ENCODE measurements around the gene KCTD15. TPM values are rescaled to one million over a fixed set of nuclear protein-coding genes. Genes with fewer than 3 reads are reported as not detected.

KCTD15 gene
- total and polyA plus RNA-seq, 4 donors, result 0.89 to 13.8 (median 8.1) TPM

DNA sequence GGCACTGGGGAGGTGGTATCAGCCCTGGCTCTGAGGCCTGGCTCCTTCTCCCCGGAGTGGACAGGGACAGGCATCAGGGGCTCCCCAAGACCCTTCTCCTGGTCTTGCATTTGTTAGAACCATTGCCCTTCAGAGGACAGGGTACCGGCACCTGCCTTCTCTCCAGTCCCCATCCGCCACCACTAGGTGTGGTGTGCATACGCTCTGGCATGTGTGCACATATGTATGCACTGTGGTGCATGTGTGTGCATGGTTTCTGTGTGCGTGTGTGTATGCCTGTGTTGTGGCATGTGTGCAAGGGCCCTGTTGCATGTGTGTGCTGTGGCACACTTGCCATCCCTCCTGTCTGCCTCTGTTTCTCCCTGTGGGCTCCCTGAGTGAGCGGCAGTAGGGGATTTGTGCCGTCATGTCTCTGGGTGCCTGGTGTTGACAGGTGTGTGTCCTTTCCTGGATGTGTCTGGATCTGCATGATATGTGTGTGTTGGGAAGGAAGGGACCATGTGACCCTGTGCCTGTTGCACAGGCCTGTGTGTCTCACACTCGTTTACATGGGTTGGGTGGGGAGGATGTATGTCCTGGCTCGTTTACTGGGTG lies 9.3 kb downstream of the KCTD15 start:
- no peak for DNase-seq (ENCODE audit: low spot score)
- 90% methylated on average over 9 of the region's 9 CpGs for WGBS

More for the DNA sequence above, 9.3 kb downstream of the KCTD15 start:
- H3K9ac ChIP-seq (ENCODE audit: low read depth in 1 of 2, low read length in 2 of 2), result no peak overlapping the region
- H3K27me3 ChIP-seq (ENCODE audit: control insufficient read depth in 4 of 4, insufficient read depth in 4 of 4, low read length in 3 of 4), result no peaks in the 10 kb centered on the region
- no peak overlapping the region for H3K4me3 ChIP-seq (ENCODE audit: low read depth in 1 of 3, low read length in 3 of 3)
- peaks cover 7 to 12% (median 9%) of the 10 kb centered on the region in 4 donors for H3K4me1 ChIP-seq (ENCODE audit: control insufficient read depth in 4 of 4, insufficient read depth in 4 of 4, low read length in 3 of 4)
- H3K36me3 ChIP-seq (ENCODE audit: control insufficient read depth in 4 of 4, insufficient read depth in 3 of 4, low read depth in 1 of 4, low read length in 3 of 4), result no peaks in the 10 kb centered on the region
- H3K9me3 ChIP-seq (ENCODE audit: control insufficient read depth in 4 of 4, low read length in 3 of 4), result no peaks in the 10 kb centered on the region
- H3K27ac ChIP-seq (ENCODE audit: low read depth in 1 of 2, low read length in 2 of 2), result no peak overlapping the region
- TF ChIP-seq SP1 (IDR thresholded peaks at IDR 0.05), result no peak
- TF ChIP-seq, protein P1, sequence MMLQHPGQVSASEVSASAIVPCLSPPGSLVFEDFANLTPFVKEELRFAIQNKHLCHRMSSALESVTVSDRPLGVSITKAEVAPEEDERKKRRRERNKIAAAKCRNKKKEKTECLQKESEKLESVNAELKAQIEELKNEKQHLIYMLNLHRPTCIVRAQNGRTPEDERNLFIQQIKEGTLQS (IDR thresholded peaks at IDR 0.05), result no peak
- no peak for TF ChIP-seq EGR1 (IDR thresholded peaks at IDR 0.05; ENCODE audit: low read depth in 2 of 2)
- TF ChIP-seq YY1 (IDR thresholded peaks at IDR 0.05), result no peak
- TF ChIP-seq RAD21 (IDR thresholded peaks at IDR 0.05), result no peak
- no peak for TF ChIP-seq HNF4A (conservative IDR thresholded peaks at IDR 0.05)
- no peak for TF ChIP-seq GABPA (IDR thresholded peaks at IDR 0.05 in 1 of 2, conservative IDR thresholded peaks at IDR 0.05 in 1 of 2)
- TF ChIP-seq, protein P2, sequence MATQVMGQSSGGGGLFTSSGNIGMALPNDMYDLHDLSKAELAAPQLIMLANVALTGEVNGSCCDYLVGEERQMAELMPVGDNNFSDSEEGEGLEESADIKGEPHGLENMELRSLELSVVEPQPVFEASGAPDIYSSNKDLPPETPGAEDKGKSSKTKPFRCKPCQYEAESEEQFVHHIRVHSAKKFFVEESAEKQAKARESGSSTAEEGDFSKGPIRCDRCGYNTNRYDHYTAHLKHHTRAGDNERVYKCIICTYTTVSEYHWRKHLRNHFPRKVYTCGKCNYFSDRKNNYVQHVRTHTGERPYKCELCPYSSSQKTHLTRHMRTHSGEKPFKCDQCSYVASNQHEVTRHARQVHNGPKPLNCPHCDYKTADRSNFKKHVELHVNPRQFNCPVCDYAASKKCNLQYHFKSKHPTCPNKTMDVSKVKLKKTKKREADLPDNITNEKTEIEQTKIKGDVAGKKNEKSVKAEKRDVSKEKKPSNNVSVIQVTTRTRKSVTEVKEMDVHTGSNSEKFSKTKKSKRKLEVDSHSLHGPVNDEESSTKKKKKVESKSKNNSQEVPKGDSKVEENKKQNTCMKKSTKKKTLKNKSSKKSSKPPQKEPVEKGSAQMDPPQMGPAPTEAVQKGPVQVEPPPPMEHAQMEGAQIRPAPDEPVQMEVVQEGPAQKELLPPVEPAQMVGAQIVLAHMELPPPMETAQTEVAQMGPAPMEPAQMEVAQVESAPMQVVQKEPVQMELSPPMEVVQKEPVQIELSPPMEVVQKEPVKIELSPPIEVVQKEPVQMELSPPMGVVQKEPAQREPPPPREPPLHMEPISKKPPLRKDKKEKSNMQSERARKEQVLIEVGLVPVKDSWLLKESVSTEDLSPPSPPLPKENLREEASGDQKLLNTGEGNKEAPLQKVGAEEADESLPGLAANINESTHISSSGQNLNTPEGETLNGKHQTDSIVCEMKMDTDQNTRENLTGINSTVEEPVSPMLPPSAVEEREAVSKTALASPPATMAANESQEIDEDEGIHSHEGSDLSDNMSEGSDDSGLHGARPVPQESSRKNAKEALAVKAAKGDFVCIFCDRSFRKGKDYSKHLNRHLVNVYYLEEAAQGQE (IDR thresholded peaks at IDR 0.05), result no peak
- no peak for TF ChIP-seq NR2F2 (IDR thresholded peaks at IDR 0.05)
- TF ChIP-seq FOXA2 (IDR thresholded peaks at IDR 0.05), result no peak
- TF ChIP-seq, protein P3, sequence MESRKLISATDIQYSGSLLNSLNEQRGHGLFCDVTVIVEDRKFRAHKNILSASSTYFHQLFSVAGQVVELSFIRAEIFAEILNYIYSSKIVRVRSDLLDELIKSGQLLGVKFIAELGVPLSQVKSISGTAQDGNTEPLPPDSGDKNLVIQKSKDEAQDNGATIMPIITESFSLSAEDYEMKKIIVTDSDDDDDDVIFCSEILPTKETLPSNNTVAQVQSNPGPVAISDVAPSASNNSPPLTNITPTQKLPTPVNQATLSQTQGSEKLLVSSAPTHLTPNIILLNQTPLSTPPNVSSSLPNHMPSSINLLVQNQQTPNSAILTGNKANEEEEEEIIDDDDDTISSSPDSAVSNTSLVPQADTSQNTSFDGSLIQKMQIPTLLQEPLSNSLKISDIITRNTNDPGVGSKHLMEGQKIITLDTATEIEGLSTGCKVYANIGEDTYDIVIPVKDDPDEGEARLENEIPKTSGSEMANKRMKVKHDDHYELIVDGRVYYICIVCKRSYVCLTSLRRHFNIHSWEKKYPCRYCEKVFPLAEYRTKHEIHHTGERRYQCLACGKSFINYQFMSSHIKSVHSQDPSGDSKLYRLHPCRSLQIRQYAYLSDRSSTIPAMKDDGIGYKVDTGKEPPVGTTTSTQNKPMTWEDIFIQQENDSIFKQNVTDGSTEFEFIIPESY (IDR thresholded peaks at IDR 0.05), result no peak
- no peak for TF ChIP-seq FOXA1 (IDR thresholded peaks at IDR 0.05)
- TF ChIP-seq TAF1 (conservative IDR thresholded peaks at IDR 0.05), result no peak
- TF ChIP-seq, protein P4, sequence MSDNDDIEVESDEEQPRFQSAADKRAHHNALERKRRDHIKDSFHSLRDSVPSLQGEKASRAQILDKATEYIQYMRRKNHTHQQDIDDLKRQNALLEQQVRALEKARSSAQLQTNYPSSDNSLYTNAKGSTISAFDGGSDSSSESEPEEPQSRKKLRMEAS (IDR thresholded peaks at IDR 0.05), result no peak
- no peak for TF ChIP-seq HNF4G (IDR thresholded peaks at IDR 0.05)
- TF ChIP-seq RXRA (IDR thresholded peaks at IDR 0.05), result no peak
- no peak for TF ChIP-seq JUND (IDR thresholded peaks at IDR 0.05)
- TF ChIP-seq, protein P5, sequence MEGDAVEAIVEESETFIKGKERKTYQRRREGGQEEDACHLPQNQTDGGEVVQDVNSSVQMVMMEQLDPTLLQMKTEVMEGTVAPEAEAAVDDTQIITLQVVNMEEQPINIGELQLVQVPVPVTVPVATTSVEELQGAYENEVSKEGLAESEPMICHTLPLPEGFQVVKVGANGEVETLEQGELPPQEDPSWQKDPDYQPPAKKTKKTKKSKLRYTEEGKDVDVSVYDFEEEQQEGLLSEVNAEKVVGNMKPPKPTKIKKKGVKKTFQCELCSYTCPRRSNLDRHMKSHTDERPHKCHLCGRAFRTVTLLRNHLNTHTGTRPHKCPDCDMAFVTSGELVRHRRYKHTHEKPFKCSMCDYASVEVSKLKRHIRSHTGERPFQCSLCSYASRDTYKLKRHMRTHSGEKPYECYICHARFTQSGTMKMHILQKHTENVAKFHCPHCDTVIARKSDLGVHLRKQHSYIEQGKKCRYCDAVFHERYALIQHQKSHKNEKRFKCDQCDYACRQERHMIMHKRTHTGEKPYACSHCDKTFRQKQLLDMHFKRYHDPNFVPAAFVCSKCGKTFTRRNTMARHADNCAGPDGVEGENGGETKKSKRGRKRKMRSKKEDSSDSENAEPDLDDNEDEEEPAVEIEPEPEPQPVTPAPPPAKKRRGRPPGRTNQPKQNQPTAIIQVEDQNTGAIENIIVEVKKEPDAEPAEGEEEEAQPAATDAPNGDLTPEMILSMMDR (IDR thresholded peaks at IDR 0.05; ENCODE audit: low read depth, low read length, missing input control), result no peak
